Measurements from ENCODE around the gene ARG2.

Gene ARG2

DNA sequence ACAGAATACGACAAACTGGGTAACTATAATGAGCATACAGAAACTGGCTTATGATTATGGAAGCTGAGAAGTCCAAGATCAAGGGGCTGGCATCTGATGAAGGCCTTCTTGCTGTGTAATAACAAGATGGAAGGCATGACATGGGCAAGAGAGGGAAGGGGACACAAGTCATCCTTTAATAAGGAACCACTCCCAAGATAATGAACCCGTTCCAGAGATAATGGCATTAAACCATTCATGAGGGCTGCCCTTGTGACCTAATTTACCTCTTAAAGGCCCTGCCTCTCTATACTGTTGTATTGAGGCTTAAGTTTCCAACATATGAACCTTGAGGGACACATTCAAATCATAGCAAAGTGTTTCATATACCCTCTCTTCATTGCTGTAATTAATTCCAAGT, 59.3 kb downstream of the ARG2 start:
- DNase-seq (no peak), ATAC-seq (ENCODE audit: insufficient read depth, low read depth) (no peak)
- TF ChIP-seq, protein P1, sequence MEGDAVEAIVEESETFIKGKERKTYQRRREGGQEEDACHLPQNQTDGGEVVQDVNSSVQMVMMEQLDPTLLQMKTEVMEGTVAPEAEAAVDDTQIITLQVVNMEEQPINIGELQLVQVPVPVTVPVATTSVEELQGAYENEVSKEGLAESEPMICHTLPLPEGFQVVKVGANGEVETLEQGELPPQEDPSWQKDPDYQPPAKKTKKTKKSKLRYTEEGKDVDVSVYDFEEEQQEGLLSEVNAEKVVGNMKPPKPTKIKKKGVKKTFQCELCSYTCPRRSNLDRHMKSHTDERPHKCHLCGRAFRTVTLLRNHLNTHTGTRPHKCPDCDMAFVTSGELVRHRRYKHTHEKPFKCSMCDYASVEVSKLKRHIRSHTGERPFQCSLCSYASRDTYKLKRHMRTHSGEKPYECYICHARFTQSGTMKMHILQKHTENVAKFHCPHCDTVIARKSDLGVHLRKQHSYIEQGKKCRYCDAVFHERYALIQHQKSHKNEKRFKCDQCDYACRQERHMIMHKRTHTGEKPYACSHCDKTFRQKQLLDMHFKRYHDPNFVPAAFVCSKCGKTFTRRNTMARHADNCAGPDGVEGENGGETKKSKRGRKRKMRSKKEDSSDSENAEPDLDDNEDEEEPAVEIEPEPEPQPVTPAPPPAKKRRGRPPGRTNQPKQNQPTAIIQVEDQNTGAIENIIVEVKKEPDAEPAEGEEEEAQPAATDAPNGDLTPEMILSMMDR (IDR thresholded peaks at IDR 0.05; ENCODE audit: borderline replicate concordance, extremely low read depth, low read length, poor library complexity, severe bottlenecking), result no peak
- TF ChIP-seq EZH2 (IDR thresholded peaks at IDR 0.05; ENCODE audit: borderline replicate concordance, low read depth, low read length, severe bottlenecking), result no peak
- Histone ChIP-seq H3K27me3 (ENCODE audit: insufficient read depth, low read length, poor library complexity) (no peaks in the 10 kb centered on the region), H3K36me3 (ENCODE audit: insufficient read depth, low read length) (peaks cover 65% of the 10 kb centered on the region), H3K79me2 (ENCODE audit: insufficient read depth, low read length) (peaks cover 40% of the 10 kb centered on the region), H3K9ac (ENCODE audit: low read depth, low read length) (no peak overlapping the region), H3K9me3 (ENCODE audit: insufficient read depth, low read length, severe bottlenecking) (no peaks in the 10 kb centered on the region), H3K4me2 (ENCODE audit: insufficient read depth, low read length) (no peak overlapping the region), H4K20me1 (ENCODE audit: insufficient read depth, low read length) (peaks cover 3% of the 10 kb centered on the region; the same call in 1 of the 2 replicates), H2AFZ (ENCODE audit: low read depth, low read length) (no peak overlapping the region), H3K27ac (ENCODE audit: low read length) (no peak overlapping the region), H3K4me3 (ENCODE audit: low read depth in 1 of 2, low read length in 2 of 2) (no peak overlapping the region), H3K4me1 (ENCODE audit: insufficient read depth, low read length) (peaks cover 11% of the 10 kb centered on the region)

DNA sequence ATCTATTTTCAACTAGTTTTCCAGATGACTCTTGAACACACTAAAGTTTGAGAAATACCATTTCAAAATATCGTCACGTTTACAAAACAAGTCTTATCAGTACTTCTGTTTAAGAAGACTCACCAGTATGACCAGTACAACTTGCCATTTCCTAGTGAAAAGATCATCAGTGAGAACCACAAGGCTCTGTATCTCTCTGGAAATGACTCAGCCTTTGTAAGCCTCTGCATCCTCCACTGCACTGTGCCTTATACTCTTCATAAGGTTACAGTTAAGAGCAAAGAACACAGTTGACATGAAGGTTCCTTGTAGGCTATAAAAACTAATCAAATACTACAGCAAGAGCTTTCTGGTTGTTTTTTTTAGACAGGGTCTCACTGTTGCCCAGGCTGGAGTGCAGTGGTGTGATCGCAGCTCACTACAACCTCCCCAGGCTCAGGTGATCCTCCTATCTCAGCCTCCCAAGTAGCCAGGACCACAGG, 60.4 kb downstream of the ARG2 start:
- Histone ChIP-seq H4K20me1 (ENCODE audit: insufficient read depth, low read length) (peaks cover 2% of the 10 kb centered on the region; the same call in 1 of the 2 replicates), H2AFZ (ENCODE audit: low read depth, low read length) (no peak overlapping the region), H3K4me3 (ENCODE audit: low read depth in 1 of 2, low read length in 2 of 2) (no peak overlapping the region), H3K9ac (ENCODE audit: low read depth, low read length) (no peak overlapping the region), H3K4me1 (ENCODE audit: insufficient read depth, low read length) (peaks cover 7% of the 10 kb centered on the region), H3K4me2 (ENCODE audit: insufficient read depth, low read length) (no peak overlapping the region), H3K27ac (ENCODE audit: low read length) (no peak overlapping the region), H3K36me3 (ENCODE audit: insufficient read depth, low read length) (peaks cover 76% of the 10 kb centered on the region), H3K9me3 (ENCODE audit: insufficient read depth, low read length, severe bottlenecking) (no peaks in the 10 kb centered on the region), H3K79me2 (ENCODE audit: insufficient read depth, low read length) (peaks cover 37% of the 10 kb centered on the region), H3K27me3 (ENCODE audit: insufficient read depth, low read length, poor library complexity) (no peaks in the 10 kb centered on the region)
- DNase-seq (no peak), ATAC-seq (ENCODE audit: insufficient read depth, low read depth) (no peak)
- no peak for TF ChIP-seq EZH2 (IDR thresholded peaks at IDR 0.05; ENCODE audit: borderline replicate concordance, low read depth, low read length, severe bottlenecking)
- TF ChIP-seq, protein P1 (IDR thresholded peaks at IDR 0.05; ENCODE audit: borderline replicate concordance, extremely low read depth, low read length, poor library complexity, severe bottlenecking), result no peak

DNA sequence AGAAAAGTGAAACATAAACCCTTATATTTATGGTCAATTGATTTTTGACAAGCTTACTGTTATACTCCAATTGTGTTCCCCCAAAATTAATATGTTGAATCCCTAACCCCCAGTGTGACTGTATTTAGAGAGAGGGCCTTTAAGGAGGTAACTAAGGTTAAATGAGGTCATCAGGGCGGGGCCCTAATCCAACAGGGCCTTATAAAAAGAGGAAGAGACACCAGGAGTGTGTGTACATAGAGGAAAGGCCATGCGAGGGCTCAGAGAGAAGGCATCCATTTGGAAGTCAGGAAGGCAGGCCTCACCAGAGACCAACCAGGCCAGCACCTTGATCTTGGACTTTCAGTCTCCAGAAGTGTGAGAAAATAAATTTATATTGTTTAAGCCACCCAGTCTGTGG, 61.2 kb downstream of the ARG2 start:
- Histone ChIP-seq H3K79me2 (ENCODE audit: insufficient read depth, low read length) (peaks cover 33% of the 10 kb centered on the region), H3K36me3 (ENCODE audit: insufficient read depth, low read length) (peaks cover 78% of the 10 kb centered on the region), H4K20me1 (ENCODE audit: insufficient read depth, low read length) (peaks cover 2% of the 10 kb centered on the region; the same call in 1 of the 2 replicates), H3K4me2 (ENCODE audit: insufficient read depth, low read length) (no peak overlapping the region), H3K4me1 (ENCODE audit: insufficient read depth, low read length) (no peaks in the 10 kb centered on the region; the same call in 1 of the 2 replicates), H3K27ac (ENCODE audit: low read length) (no peak overlapping the region), H2AFZ (ENCODE audit: low read depth, low read length) (no peak overlapping the region), H3K27me3 (ENCODE audit: insufficient read depth, low read length, poor library complexity) (no peaks in the 10 kb centered on the region), H3K9me3 (ENCODE audit: insufficient read depth, low read length, severe bottlenecking) (no peaks in the 10 kb centered on the region), H3K9ac (ENCODE audit: low read depth, low read length) (no peak overlapping the region), H3K4me3 (ENCODE audit: low read depth in 1 of 2, low read length in 2 of 2) (no peak overlapping the region)
- TF ChIP-seq, protein P1 (IDR thresholded peaks at IDR 0.05; ENCODE audit: borderline replicate concordance, extremely low read depth, low read length, poor library complexity, severe bottlenecking), result no peak
- TF ChIP-seq EZH2 (IDR thresholded peaks at IDR 0.05; ENCODE audit: borderline replicate concordance, low read depth, low read length, severe bottlenecking), result no peak
- ATAC-seq (ENCODE audit: insufficient read depth, low read depth) (no peak), DNase-seq (no peak)
